Fibroblast of the conjunctiva (primary cell): ENCODE results near the gene GTF2IRD2.
"Not testable (repeated sequence)": the region's sequence is repeated elsewhere in the genome, so short reads cannot be mapped to it uniquely, and the experiment has no call there.

Experiments
- DNase-seq: peaks from one replicate; pipeline ENCODE4 v3.0.0-alpha.2; 2010; ENCODE audit warnings: low read depth

The GTF2IRD2 gene

DNA sequence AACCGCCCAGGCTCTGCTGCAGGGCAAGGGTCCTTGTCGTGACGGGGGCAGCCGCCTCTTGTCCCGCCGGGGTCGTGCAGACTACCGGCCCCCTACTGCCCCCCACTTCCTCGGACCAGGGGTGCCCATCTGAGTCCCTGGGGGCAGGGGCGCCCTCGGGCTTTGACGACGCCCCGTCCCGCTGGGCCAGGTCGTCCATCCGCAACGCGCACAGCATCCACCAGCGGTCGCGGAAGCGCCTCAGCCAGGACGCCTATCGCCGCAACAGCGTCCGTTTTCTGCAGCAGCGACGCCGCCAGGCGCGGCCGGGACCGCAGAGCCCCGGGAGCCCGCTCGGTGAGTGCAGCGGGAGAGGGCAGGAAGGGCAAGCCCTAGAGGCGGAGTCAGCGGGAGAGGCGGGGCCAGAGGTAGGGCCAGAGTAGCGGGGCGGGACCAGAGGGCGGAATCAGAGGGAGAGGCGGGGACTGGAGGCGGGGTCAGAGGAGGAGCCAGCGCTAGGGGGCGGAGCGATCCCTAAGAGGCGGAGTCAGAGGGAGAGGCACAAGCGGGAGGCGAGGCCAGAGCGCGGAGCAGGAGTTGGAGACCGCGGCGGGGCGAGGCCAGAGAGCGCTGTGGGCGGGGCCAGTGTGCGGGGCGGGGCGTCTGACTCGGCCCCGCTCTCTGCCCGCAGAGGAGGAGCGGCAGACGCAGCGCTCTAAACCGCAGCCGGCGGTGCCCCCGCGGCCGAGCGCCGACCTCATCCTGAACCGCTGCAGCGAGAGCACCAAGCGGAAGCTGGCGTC is 62.8 kb downstream of the GTF2IRD2 start:
- DNase-seq: not testable (repeated sequence)

- not testable (repeated sequence) for DNase-seq
These were observed 67.8 kb downstream of the GTF2IRD2 start for GRCh38 chr7:74783595-74783994.

GRCh38 chr7:74781746-74782145 is 69.7 kb downstream of the GTF2IRD2 start:
- DNase-seq: not testable (repeated sequence)

- not testable (repeated sequence) for DNase-seq
These were observed 72.4 kb downstream of the GTF2IRD2 start for GRCh38 chr7:74779053-74779452.

DNA sequence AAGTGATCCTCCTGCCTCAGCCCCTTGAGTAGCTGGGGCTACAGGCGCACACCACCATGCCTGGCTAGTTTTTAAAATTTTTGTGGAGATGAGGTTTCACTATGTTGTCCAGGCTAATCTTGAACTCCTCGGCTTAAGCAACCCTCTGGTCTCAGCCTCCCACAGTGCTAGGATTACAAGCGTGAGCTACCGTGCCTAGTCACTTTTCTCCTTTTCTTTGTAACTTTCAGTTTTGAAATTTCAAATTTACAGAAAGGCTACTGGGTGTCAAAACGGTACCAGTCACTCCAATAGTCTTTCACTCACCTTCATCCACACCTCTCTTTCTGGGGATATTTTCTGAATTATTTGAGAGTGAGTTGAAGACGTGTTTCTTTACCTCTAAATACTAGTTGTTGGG is 76.3 kb downstream of the GTF2IRD2 start:
- DNase-seq: not testable (repeated sequence)

- not testable (repeated sequence) for DNase-seq
These were observed 77.3 kb downstream of the GTF2IRD2 start, which contains the start of gene NCF1 for GRCh38 chr7:74773760-74774750. Gene NCF1 (plus strand): TSS chr7:74774011. CDS start chr7:74774032, 21 bp downstream.

DNA sequence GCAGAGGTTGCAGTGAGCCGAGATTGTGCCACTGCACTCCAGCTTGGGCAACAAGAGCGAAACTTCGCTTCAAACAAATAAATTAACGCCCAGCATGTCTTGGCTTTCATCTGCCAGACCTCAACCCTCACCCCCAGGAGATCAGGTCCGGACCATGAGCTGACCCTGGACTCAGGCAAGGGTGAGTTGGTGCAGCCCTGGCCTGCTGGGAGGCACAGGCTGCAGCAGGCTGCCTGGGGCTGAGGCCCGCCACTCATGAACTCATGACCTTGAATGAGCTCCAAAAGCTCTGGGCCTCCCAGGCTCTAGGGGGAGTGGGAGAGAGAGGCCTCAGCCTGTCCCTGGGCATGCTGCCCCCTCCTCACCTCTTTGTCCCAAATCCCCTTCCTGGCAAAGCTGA is 79.3 kb downstream of the GTF2IRD2 start:
- not testable (repeated sequence) for DNase-seq

DNA sequence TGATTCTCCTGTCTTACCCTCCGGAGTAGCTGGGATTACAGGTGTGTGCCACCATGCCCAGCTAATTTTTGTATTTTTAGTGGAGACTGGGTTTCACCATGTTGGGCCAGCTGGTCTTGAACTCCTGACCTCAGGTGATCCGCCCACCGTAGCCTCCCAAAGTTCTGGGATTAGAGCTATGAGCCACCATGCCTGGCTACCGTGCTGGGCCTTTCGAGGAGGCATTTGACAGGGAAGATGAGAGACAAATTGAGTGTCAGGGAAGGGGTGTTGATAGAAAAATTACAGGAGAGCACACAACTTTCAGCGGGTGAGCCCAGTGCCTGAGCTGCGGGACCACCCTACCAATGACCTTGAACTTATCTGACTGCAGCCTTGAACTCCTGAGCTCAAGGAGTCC is 81.3 kb downstream of the GTF2IRD2 start:
- DNase-seq: not testable (repeated sequence)

DNA sequence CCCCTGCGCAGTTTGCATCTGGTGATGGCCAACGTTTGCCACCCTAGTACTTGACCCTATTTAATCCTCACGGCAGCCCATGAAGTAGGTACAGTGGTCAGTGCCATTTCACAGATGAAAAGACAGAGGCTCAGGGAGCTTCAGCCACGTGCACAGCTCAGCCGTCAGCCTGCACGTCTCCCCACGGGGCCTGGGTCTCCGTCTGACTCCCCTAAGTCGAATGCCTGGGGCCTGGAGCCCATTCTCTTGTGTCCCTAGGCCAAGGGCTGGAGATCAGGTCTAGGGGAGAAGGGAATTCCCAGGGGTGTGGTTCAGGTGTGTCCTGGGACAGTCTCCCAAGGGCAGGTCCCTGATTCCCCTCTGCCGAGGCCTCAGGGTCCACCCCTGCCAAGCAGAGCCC is 84.4 kb downstream of the GTF2IRD2 start:
- not testable (repeated sequence) for DNase-seq

DNA sequence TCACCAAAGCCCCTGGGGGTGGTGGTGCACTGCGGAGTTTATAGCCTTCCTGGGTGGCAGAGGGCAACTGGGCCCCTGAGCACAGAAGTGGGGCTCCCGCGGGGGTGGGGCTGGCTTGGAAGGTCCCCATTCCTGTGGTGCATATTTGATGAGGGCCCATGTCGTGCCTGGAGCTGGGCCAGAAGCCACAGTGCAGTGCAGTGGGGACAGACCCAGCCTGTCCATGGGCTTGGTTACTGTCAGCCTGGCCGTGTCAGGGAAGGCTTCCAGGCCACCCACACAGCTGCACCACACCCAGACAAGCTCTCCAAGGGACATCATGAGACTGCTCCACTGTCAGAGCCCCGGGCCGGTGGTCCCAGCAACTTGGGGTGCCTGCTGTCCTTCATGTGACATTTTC is 84.9 kb downstream of the GTF2IRD2 start:
- DNase-seq: not testable (repeated sequence)

- not testable (repeated sequence) for DNase-seq
These were observed 86.0 kb downstream of the GTF2IRD2 start for GRCh38 chr7:74765205-74765918.

DNA sequence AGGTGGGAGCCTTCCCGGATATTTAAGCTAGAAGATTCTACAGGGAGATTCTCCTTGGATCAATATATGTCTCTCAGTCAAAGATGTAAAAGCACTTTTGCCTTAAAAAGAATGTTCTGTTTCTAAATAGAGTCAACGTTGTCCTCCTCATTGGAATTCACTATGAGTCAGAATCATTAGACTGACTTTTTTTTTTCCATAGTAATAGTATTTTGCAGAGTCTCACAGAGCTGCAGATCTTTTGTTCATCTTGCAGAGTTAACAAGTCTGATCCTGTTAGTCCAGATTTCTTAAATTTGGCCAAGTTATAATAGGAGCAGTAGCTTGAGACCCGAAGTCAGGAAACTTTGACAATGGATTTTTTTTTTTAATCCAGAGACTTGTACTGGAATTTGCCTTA is 92.4 kb downstream of the GTF2IRD2 start:
- not testable (repeated sequence) for DNase-seq

GRCh38 chr7:74758268-74758667 is 93.1 kb downstream of the GTF2IRD2 start:
- not testable (repeated sequence) for DNase-seq

DNA sequence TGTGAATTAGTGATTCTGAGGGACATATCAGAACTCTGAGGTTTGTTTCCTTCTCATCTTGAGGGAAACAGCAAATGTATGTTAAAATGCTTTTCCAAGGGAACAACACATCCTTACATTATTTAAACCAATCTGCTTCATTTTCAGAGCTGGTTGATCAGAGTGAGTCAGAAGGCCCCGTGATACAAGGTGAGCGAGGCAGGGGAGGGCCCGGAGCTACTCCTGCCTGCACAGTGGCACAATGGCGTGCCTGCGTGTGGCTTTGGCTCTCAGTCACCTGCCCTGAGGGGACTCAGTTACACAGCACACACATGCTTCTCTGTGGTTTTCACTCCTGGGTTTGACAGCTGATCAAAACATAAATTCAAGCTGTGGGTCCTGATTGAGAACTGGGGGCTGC is 94.7 kb downstream of the GTF2IRD2 start:
- DNase-seq: not testable (repeated sequence)

GRCh38 chr7:74753921-74754482 is 97.4 kb downstream of the GTF2IRD2 start:
- DNase-seq: not testable (repeated sequence)
